Progenitor cell of endocrine pancreas (in vitro differentiated cells): Measurements from ENCODE around the gene FRK. TPM values are rescaled to one million over a fixed set of nuclear protein-coding genes. Genes with fewer than 3 reads are reported as not detected.

Source experiments
- DNase-seq: peaks from one replicate; pipeline ENCODE4 v3.0.0; 2021; ENCODE audit warnings: low spot score; ENCODE audit not compliant: unreplicated experiment
- H3K27ac Mint-ChIP-seq: 2 replicates; pipeline ENCODE4 v1.8.0; 2021; ENCODE audit warnings: mild to moderate bottlenecking, moderate library complexity, mixed read lengths
- H3K27me3 Mint-ChIP-seq: 2 replicates; pipeline ENCODE4 v1.8.0; 2021; ENCODE audit warnings: mixed read lengths
- H3K36me3 Mint-ChIP-seq: 2 replicates; pipeline ENCODE4 v1.8.0; 2022; ENCODE audit warnings: mixed read lengths; ENCODE audit not compliant: insufficient read depth
- H3K4me1 Mint-ChIP-seq: 2 replicates; pipeline ENCODE4 v1.8.0; 2021; ENCODE audit warnings: low read depth, mixed read lengths
- H3K4me3 Mint-ChIP-seq: 2 replicates; pipeline ENCODE4 v1.8.0; 2021; ENCODE audit warnings: low read depth, mild to moderate bottlenecking, moderate library complexity, mixed read lengths
- H3K9me3 Mint-ChIP-seq: 2 replicates; pipeline ENCODE4 v1.8.0; 2021; ENCODE audit warnings: low read depth, mixed read lengths
- total RNA-seq: library from RNA; stranded (reverse); gene quantifications from 2 replicates; pipeline ENCODE4 v1.2.1, GENCODE V29; 2021
- TF ChIP-seq, protein P1 (sequence below): fragments of 200-600 bp; sonication (generic); IDR thresholded peaks from one replicate; pipeline ENCODE4 v1.5.0; 2021; ENCODE audit warnings: antibody characterized with exemption, mild to moderate bottlenecking; ENCODE audit not compliant: unreplicated experiment

FRK gene
- total RNA-seq, 1 donor from 2014 or later = 8.6 TPM

DNA sequence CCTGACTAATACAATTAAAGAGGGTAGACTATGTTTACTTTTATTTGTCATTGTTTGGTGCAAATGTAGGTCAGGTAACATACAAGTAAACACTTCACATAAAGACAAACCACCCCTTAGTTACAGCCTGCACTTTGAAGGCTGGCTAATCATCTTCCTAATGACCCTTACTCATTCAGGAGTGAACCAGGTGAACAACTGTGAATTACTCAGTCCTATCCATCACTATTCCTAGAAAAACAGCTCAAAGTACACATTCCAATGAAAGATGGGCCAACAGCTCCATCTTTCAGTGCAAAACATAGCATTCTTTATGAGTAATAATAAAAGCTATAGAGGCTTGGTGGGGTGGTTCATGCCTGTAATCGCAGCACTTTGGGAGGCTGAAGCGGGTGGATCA, 78.2 kb downstream of the FRK start:
- no peaks in the 10 kb centered on the region for H3K9me3 Mint-ChIP-seq
- TF ChIP-seq, protein P1, sequence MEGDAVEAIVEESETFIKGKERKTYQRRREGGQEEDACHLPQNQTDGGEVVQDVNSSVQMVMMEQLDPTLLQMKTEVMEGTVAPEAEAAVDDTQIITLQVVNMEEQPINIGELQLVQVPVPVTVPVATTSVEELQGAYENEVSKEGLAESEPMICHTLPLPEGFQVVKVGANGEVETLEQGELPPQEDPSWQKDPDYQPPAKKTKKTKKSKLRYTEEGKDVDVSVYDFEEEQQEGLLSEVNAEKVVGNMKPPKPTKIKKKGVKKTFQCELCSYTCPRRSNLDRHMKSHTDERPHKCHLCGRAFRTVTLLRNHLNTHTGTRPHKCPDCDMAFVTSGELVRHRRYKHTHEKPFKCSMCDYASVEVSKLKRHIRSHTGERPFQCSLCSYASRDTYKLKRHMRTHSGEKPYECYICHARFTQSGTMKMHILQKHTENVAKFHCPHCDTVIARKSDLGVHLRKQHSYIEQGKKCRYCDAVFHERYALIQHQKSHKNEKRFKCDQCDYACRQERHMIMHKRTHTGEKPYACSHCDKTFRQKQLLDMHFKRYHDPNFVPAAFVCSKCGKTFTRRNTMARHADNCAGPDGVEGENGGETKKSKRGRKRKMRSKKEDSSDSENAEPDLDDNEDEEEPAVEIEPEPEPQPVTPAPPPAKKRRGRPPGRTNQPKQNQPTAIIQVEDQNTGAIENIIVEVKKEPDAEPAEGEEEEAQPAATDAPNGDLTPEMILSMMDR = no peak
- no peak overlapping the region for H3K27ac Mint-ChIP-seq
- no peak for DNase-seq
- no peaks in the 10 kb centered on the region for H3K27me3 Mint-ChIP-seq
- H3K36me3 Mint-ChIP-seq = no peaks in the 10 kb centered on the region
- H3K4me1 Mint-ChIP-seq = peaks cover 18% of the 10 kb centered on the region
- H3K4me3 Mint-ChIP-seq = no peak overlapping the region

DNA sequence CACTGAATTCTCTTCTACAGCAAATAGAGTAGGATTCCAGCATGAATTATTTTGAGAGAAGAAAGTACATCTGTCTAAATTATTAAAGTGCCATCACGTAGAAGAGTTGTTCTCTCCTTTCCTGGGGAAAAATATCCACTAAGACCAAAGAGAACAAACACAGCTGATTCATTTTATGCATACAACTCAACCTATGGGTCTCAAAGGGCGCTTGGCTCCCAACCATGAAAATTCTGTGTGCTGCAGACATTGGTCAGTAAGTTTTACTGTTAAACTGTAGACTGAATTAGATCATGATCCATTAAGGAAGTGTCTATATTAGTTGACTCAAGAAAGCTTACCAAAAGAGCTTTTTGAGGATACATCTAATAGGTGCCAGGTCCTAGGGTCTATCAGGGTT, 83.5 kb downstream of the FRK start:
- TF ChIP-seq, protein P1 = no peak
- H3K27ac Mint-ChIP-seq = peak overlapping the region; percentile 43
- H3K27me3 Mint-ChIP-seq = no peaks in the 10 kb centered on the region
- H3K9me3 Mint-ChIP-seq = no peaks in the 10 kb centered on the region
- H3K36me3 Mint-ChIP-seq = no peaks in the 10 kb centered on the region
- no peak for DNase-seq
- H3K4me1 Mint-ChIP-seq = peaks cover 12% of the 10 kb centered on the region
- no peak overlapping the region for H3K4me3 Mint-ChIP-seq

DNA sequence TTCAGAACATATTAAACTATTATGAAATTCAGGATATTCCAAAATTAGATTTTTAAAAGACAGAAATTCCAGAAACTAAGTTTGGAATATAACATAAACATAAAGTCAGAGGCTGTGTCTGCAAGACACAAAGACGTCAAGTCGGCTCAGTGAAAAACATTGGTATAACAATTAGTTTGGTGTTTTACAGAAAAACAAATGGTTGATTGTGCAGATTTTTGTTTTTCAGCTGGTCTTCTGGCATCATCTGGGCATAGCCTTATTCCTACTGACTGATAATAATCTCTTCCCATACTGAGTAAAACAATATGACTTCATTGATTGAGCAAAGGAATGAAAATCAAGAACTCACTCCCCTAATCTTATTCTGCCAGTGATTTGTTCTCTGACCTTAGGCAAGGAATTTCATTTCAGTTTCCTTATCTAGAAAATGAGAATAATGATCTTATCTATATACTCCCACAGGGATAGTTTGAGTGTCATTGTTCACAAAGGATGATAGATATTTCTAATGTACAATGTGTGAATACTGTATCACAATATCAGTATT, 84.3 kb downstream of the FRK start:
- Mint-ChIP-seq H3K27ac (no peak overlapping the region), H3K27me3 (no peaks in the 10 kb centered on the region), H3K4me1 (peaks cover 8% of the 10 kb centered on the region), H3K36me3 (no peaks in the 10 kb centered on the region), H3K9me3 (no peaks in the 10 kb centered on the region), H3K4me3 (no peak overlapping the region)
- no peak for DNase-seq
- TF ChIP-seq, protein P1 = no peak

DNA sequence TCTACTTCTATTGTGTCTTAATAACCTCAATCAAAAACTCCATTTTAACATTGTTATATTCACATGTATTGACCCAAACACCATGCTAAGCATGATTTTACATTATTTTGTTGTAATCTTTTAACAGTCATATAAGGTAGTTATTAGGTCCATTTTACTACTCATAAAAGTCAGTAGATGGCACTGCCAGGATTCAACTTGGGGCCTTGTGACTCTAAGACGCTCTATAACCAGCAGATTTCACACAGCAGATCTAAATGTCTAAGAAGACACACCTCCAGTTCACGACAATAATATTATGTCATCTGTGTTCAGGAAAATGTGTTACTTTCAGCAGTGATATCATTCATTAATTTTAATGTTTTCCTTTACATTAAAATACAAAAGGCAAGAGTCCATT, 88.0 kb downstream of the FRK start:
- Mint-ChIP-seq H3K27ac (no peak overlapping the region), H3K9me3 (no peaks in the 10 kb centered on the region), H3K36me3 (peaks cover 1% of the 10 kb centered on the region), H3K27me3 (no peaks in the 10 kb centered on the region), H3K4me1 (peaks cover 6% of the 10 kb centered on the region), H3K4me3 (no peak overlapping the region)
- TF ChIP-seq, protein P1 = no peak
- no peak for DNase-seq

DNA sequence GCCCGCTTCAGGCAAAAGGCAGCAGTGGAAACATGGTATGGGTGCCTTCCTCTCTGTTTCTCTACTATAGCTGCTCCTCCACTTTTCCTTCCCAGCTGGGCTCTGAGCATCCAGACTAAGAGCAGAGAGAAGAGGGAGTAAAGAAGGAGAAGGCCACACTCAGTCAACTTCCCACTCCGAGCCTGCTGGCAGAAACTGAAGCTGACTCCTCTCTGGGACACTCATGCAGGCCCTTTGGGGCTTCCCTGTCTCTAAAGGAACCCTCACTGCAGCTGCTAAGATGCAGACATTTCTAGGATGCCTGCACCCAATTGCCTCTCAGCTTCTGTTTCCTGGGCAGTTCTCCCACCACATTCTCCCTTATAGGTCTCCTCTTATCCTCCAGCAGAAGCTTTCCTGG, 88.9 kb downstream of the FRK start:
- no peak for DNase-seq
- H3K27me3 Mint-ChIP-seq = no peaks in the 10 kb centered on the region
- TF ChIP-seq, protein P1 = no peak
- no peak overlapping the region for H3K27ac Mint-ChIP-seq
- no peaks in the 10 kb centered on the region for H3K9me3 Mint-ChIP-seq
- H3K4me3 Mint-ChIP-seq = no peak overlapping the region
- H3K36me3 Mint-ChIP-seq = peaks cover 5% of the 10 kb centered on the region
- peaks cover 5% of the 10 kb centered on the region for H3K4me1 Mint-ChIP-seq
